Keratinocyte (primary cell): Measurements from ENCODE around the gene ETV1. TPM values are rescaled to one million over a fixed set of nuclear protein-coding genes. Genes with fewer than 3 reads are reported as not detected.

Experiments
- DNase-seq: peaks from one replicate; pipeline ENCODE4 v3.0.0-alpha.2; 2011; ENCODE audit warnings: low read depth, missing footprints, low spot score
- FAIRE-seq: peaks from 2 replicates; lab custom pipeline; 2011; peaks lifted over from hg19 to GRCh38; lab: Jason Lieb, UNC
- H2AFZ ChIP-seq: 2 replicates; pipeline ENCODE4 v1.6.0; 2012; ENCODE audit warnings: low read length, control low read depth, inconsistent platforms; ENCODE audit not compliant: control insufficient read depth
- H3K27ac ChIP-seq: 2 replicates; pipeline ENCODE4 v1.5.1; 2011; ENCODE audit warnings: low read length; ENCODE audit not compliant: control insufficient read depth, insufficient read depth
- H3K27me3 ChIP-seq: 3 replicates; pipeline ENCODE4 v1.6.0; 2011; ENCODE audit warnings: low read length; ENCODE audit not compliant: control insufficient read depth, insufficient read depth; ENCODE audit errors: extremely low read depth
- H3K36me3 ChIP-seq, 2 experiments: 2 replicates in 1 of 2; 3 replicates in 1 of 2; pipeline ENCODE4 v1.5.1; 2011; ENCODE audit warnings: low read length in 2 of 2, mild to moderate bottlenecking in 1 of 2; ENCODE audit not compliant: control insufficient read depth in 2 of 2, insufficient read depth in 2 of 2; ENCODE audit errors: extremely low read depth in 1 of 2
- H3K4me1 ChIP-seq: 3 replicates; pipeline ENCODE4 v1.5.1; 2011; ENCODE audit warnings: low read length; ENCODE audit not compliant: control insufficient read depth, insufficient read depth; ENCODE audit errors: extremely low read depth
- H3K4me2 ChIP-seq: 3 replicates; pipeline ENCODE4 v1.6.0; 2011; ENCODE audit warnings: low read depth, low read length; ENCODE audit not compliant: control insufficient read depth, insufficient read depth; ENCODE audit errors: extremely low read depth
- H3K4me3 ChIP-seq, 3 experiments: fragments of 200-600 bp in 1 of 3; sonication (generic) in 1 of 3; 2 replicates in 2 of 3; 3 replicates in 1 of 3; pipeline ENCODE4 v1.5.1; 2011 to 2016; ENCODE audit warnings: low read length in 3 of 3, mild to moderate bottlenecking in 3 of 3, control low read depth in 2 of 3, inconsistent platforms in 1 of 3, low read depth in 1 of 3, mixed read lengths in 1 of 3, mixed run types in 1 of 3, moderate library complexity in 1 of 3; ENCODE audit not compliant: control insufficient read depth in 2 of 3, insufficient read depth in 2 of 3; ENCODE audit errors: extremely low read depth in 1 of 3
- H3K79me2 ChIP-seq: 2 replicates; pipeline ENCODE4 v1.6.0; 2012; ENCODE audit warnings: low read length; ENCODE audit not compliant: control insufficient read depth, insufficient read depth
- H3K9ac ChIP-seq: 3 replicates; pipeline ENCODE4 v1.6.0; 2011; ENCODE audit warnings: low read length; ENCODE audit not compliant: control insufficient read depth, insufficient read depth; ENCODE audit errors: extremely low read depth
- H3K9me1 ChIP-seq: 3 replicates; pipeline ENCODE4 v1.6.0; 2011; ENCODE audit warnings: low read length; ENCODE audit not compliant: control insufficient read depth, insufficient read depth; ENCODE audit errors: extremely low read depth
- H3K9me3 ChIP-seq: 2 replicates; pipeline ENCODE4 v1.5.1; 2012; ENCODE audit warnings: low read depth, low read length; ENCODE audit not compliant: control insufficient read depth
- H4K20me1 ChIP-seq: 3 replicates; pipeline ENCODE4 v1.6.0; 2011; ENCODE audit warnings: low read length; ENCODE audit not compliant: control insufficient read depth, insufficient read depth; ENCODE audit errors: extremely low read depth
- CTCF ChIP-seq, 3 experiments: IDR thresholded peaks in 1 of 3; conservative IDR thresholded peaks in 1 of 3; optimal IDR thresholded peaks in 1 of 3; 2 replicates in 2 of 3; 3 replicates in 1 of 3; pipeline versions ENCODE3 to v1.5.1; 2011; ENCODE audit warnings: low read length in 3 of 3, mild to moderate bottlenecking in 3 of 3, moderate library complexity in 2 of 3, control low read depth in 1 of 3, inconsistent platforms in 1 of 3; ENCODE audit not compliant: insufficient read depth in 2 of 3; ENCODE audit errors: extremely low read depth in 1 of 3
- EZH2 ChIP-seq: IDR thresholded peaks from one replicate; pipeline ENCODE4 v1.6.1; 2012; ENCODE audit warnings: inconsistent platforms, mild to moderate bottlenecking, low read length, moderate library complexity
- dilution Hi-C: fragments of 300-500 bp; cut with MboI; formaldehyde crosslinking; loops from one replicate; pipeline ENCODE4 v1.7.0; 2020; ENCODE audit warnings: low sequenced_read_pairs; ENCODE audit not compliant: extremely low pct_ligation_motif_present
- polyA plus RNA-seq, 5 experiments: library from polyadenylated mRNA; depleted of rRNA in 3 of 5; stranded (reverse) in 3 of 5; stranded (forward) in 1 of 5; unstranded in 1 of 5; fragments of >200 nt; gene quantifications; 1 replicate in 1 of 5; 2 replicates in 3 of 5; 3 replicates in 1 of 5; pipeline versions ENCODE4 v1.2.1 to v1.2.3, GENCODE V29; 2011 to 2012; ENCODE audit warnings: missing spikeins in 2 of 5, low read depth in 1 of 5, low replicate concordance in 1 of 5

ETV1 gene
- polyA plus RNA-seq, 1 donor (not counting 4 experiments of a cell fraction or from before 2014, with no cell fraction given) = 5.0 TPM

- no peak for TF ChIP-seq EZH2
- no peak for TF ChIP-seq CTCF (optimal IDR thresholded peaks at IDR 0.05 in 1 of 3, IDR thresholded peaks at IDR 0.05 in 1 of 3, conservative IDR thresholded peaks at IDR 0.05 in 1 of 3; ENCODE audit: extremely low read depth in 1 of 3, insufficient read depth in 2 of 3, low read length in 3 of 3)
- no peaks in the 10 kb centered on the region for H3K27me3 ChIP-seq
- dilution Hi-C loops = no loop called here
- H2AFZ ChIP-seq = peak overlapping the region; percentile 45
- peaks cover 9% of the 10 kb centered on the region for H3K4me1 ChIP-seq
- H3K9ac ChIP-seq = no peak overlapping the region
- no peaks in the 10 kb centered on the region for H3K9me3 ChIP-seq
- no peak overlapping the region for H3K4me3 ChIP-seq
- peak overlapping the region; percentile 3 for H3K27ac ChIP-seq
- no peaks in the 10 kb centered on the region for H3K79me2 ChIP-seq
- peak; percentile 5 for DNase-seq
- H4K20me1 ChIP-seq = no peaks in the 10 kb centered on the region
- H3K4me2 ChIP-seq = peak overlapping the region; percentile 17
- H3K9me1 ChIP-seq = no peaks in the 10 kb centered on the region
- FAIRE-seq = peak; percentile 67
- no peaks in the 10 kb centered on the region for H3K36me3 ChIP-seq
Measured at GRCh38 chr7:14021069-14021468, 31.6 kb upstream of the ETV1 start.

GRCh38 chr7:14020339-14020900 lies 31.0 kb upstream of the ETV1 start:
- Histone ChIP-seq H3K9me1 (no peaks in the 10 kb centered on the region), H3K27ac (peak overlapping the region; percentile 3), H3K4me1 (peaks cover 9% of the 10 kb centered on the region), H3K4me2 (no peak overlapping the region), H3K27me3 (no peaks in the 10 kb centered on the region), H3K4me3 (no peak overlapping the region), H2AFZ (no peak overlapping the region), H4K20me1 (no peaks in the 10 kb centered on the region), H3K79me2 (no peaks in the 10 kb centered on the region), H3K9me3 (no peaks in the 10 kb centered on the region), H3K9ac (no peak overlapping the region), H3K36me3 (no peaks in the 10 kb centered on the region)
- dilution Hi-C loops = no loop called here
- DNase-seq (no peak), FAIRE-seq (no peak)
- TF ChIP-seq CTCF (optimal IDR thresholded peaks at IDR 0.05 in 1 of 3, IDR thresholded peaks at IDR 0.05 in 1 of 3, conservative IDR thresholded peaks at IDR 0.05 in 1 of 3; ENCODE audit: extremely low read depth in 1 of 3, insufficient read depth in 2 of 3, low read length in 3 of 3) (no peak), EZH2 (no peak)
